Measurements from ENCODE around the gene PIP4K2C.
"Not testable (repeated sequence)": the region's sequence is repeated elsewhere in the genome, so short reads cannot be mapped to it uniquely, and the experiment has no call there.

Gene PIP4K2C

GRCh38 chr12:57628280-57629191 lies 37.5 kb downstream of the PIP4K2C start:
- Histone ChIP-seq H3K4me3 (ENCODE audit: low read length) (no peak overlapping the region; the same call in 1 of the 2 replicates), H3K27ac (ENCODE audit: low read length) (no peak overlapping the region), H3K27me3 (ENCODE audit: control insufficient read depth, insufficient read depth, low read length) (peaks cover 85% of the 10 kb centered on the region), H3K9me3 (ENCODE audit: control insufficient read depth, insufficient read depth, low read length) (no peaks in the 10 kb centered on the region), H3K4me1 (ENCODE audit: control insufficient read depth, insufficient read depth, low read length) (peaks cover 8% of the 10 kb centered on the region), H3K36me3 (ENCODE audit: control insufficient read depth, insufficient read depth, low read length) (no peaks in the 10 kb centered on the region)
- no CpG with 5 or more reads among the region's 29 CpGs for WGBS (ENCODE audit: insufficient coverage, insufficient read length)
- no peak for DNase-seq (ENCODE audit: low read depth, low spot score)

- Histone ChIP-seq H3K4me1 (ENCODE audit: control insufficient read depth, insufficient read depth, low read length) (peaks cover 8% of the 10 kb centered on the region), H3K4me3 (ENCODE audit: low read length) (no peak overlapping the region), H3K27ac (ENCODE audit: low read length) (no peak overlapping the region), H3K9me3 (ENCODE audit: control insufficient read depth, insufficient read depth, low read length) (no peaks in the 10 kb centered on the region), H3K36me3 (ENCODE audit: control insufficient read depth, insufficient read depth, low read length) (no peaks in the 10 kb centered on the region), H3K27me3 (ENCODE audit: control insufficient read depth, insufficient read depth, low read length) (peaks cover 70% of the 10 kb centered on the region)
- WGBS (ENCODE audit: insufficient coverage, insufficient read length) = no CpG with 5 or more reads among the region's 5 CpGs
- DNase-seq (ENCODE audit: low read depth, low spot score) = no peak
Observed at GRCh38 chr12:57629897-57630471, 39.0 kb downstream of the PIP4K2C start.

- peaks cover 61% of the 10 kb centered on the region for H3K27me3 ChIP-seq (ENCODE audit: control insufficient read depth, insufficient read depth, low read length)
- DNase-seq (ENCODE audit: low read depth, low spot score) = no peak
Observed at GRCh38 chr12:57630891-57631433, 40.0 kb downstream of the PIP4K2C start.

GRCh38 chr12:57631566-57632072 lies 40.6 kb downstream of the PIP4K2C start:
- H3K27ac ChIP-seq (ENCODE audit: low read length) = no peak overlapping the region
- H3K36me3 ChIP-seq (ENCODE audit: control insufficient read depth, insufficient read depth, low read length) = no peaks in the 10 kb centered on the region
- peak overlapping the region; percentile 45; the same call in 1 of the 2 replicates for H3K4me3 ChIP-seq (ENCODE audit: low read length)
- DNase-seq (ENCODE audit: low read depth, low spot score) = no peak
- peaks cover 8% of the 10 kb centered on the region for H3K4me1 ChIP-seq (ENCODE audit: control insufficient read depth, insufficient read depth, low read length)
- H3K27me3 ChIP-seq (ENCODE audit: control insufficient read depth, insufficient read depth, low read length) = peaks cover 54% of the 10 kb centered on the region
- H3K9me3 ChIP-seq (ENCODE audit: control insufficient read depth, insufficient read depth, low read length) = no peaks in the 10 kb centered on the region
- WGBS (ENCODE audit: insufficient coverage, insufficient read length) = no CpG with 5 or more reads among the region's 26 CpGs

More at GRCh38 chr12:57630891-57631433, 40.0 kb downstream of the PIP4K2C start:
- no CpG with 5 or more reads among the region's 6 CpGs for WGBS (ENCODE audit: insufficient coverage, insufficient read length)
- no peaks in the 10 kb centered on the region for H3K36me3 ChIP-seq (ENCODE audit: control insufficient read depth, insufficient read depth, low read length)
- no peaks in the 10 kb centered on the region for H3K9me3 ChIP-seq (ENCODE audit: control insufficient read depth, insufficient read depth, low read length)
- H3K4me1 ChIP-seq (ENCODE audit: control insufficient read depth, insufficient read depth, low read length) = peaks cover 8% of the 10 kb centered on the region
- H3K27ac ChIP-seq (ENCODE audit: low read length) = no peak overlapping the region
- H3K4me3 ChIP-seq (ENCODE audit: low read length) = no peak overlapping the region

GRCh38 chr12:57632073-57632957 lies 41.3 kb downstream of the PIP4K2C start:
- peaks cover 48% of the 10 kb centered on the region for H3K27me3 ChIP-seq (ENCODE audit: control insufficient read depth, insufficient read depth, low read length)

GRCh38 chr12:57632958-57633840 lies 42.2 kb downstream of the PIP4K2C start, which contains the start of gene B4GALNT1:
TSS of gene B4GALNT1 (minus strand) at chr12:57633201. CDS start at chr12:57632132, 1,069 bp downstream.
- DNase-seq (ENCODE audit: low read depth, low spot score) = no peak
- no peaks in the 10 kb centered on the region for H3K9me3 ChIP-seq (ENCODE audit: control insufficient read depth, insufficient read depth, low read length)
- 100% methylated on average over 1 of the region's 58 CpGs for whole genome bisulfite sequencing (ENCODE audit: insufficient coverage, insufficient read length)
- H3K36me3 ChIP-seq (ENCODE audit: control insufficient read depth, insufficient read depth, low read length) = no peaks in the 10 kb centered on the region
- H3K4me1 ChIP-seq (ENCODE audit: control insufficient read depth, insufficient read depth, low read length) = peaks cover 2% of the 10 kb centered on the region
- H3K27ac ChIP-seq (ENCODE audit: low read length) = no peak within 1 kb of the TSS
- peak within 1 kb of the TSS; percentile 45; the same call in 1 of the 2 replicates for H3K4me3 ChIP-seq (ENCODE audit: low read length)
- H3K27me3 ChIP-seq (ENCODE audit: control insufficient read depth, insufficient read depth, low read length) = peaks cover 39% of the 10 kb centered on the region

More at GRCh38 chr12:57632073-57632957, 41.3 kb downstream of the PIP4K2C start:
- Histone ChIP-seq H3K4me1 (ENCODE audit: control insufficient read depth, insufficient read depth, low read length) (peaks cover 8% of the 10 kb centered on the region), H3K36me3 (ENCODE audit: control insufficient read depth, insufficient read depth, low read length) (no peaks in the 10 kb centered on the region), H3K27ac (ENCODE audit: low read length) (no peak overlapping the region), H3K9me3 (ENCODE audit: control insufficient read depth, insufficient read depth, low read length) (no peaks in the 10 kb centered on the region), H3K4me3 (ENCODE audit: low read length) (peak overlapping the region; percentile 45; the same call in 1 of the 2 replicates)
- no peak for DNase-seq (ENCODE audit: low read depth, low spot score)
- no CpG with 5 or more reads among the region's 67 CpGs for WGBS (ENCODE audit: insufficient coverage, insufficient read length)

- DNase-seq (ENCODE audit: low read depth, low spot score) = not testable (repeated sequence)
- no CpG with 5 or more reads among the region's 9 CpGs for WGBS (ENCODE audit: insufficient coverage, insufficient read length)
Observed at GRCh38 chr12:57636731-57637130, 45.7 kb downstream of the PIP4K2C start.

GRCh38 chr12:57637364-57637763 lies 46.4 kb downstream of the PIP4K2C start:
- no CpG with 5 or more reads among the region's 3 CpGs for WGBS (ENCODE audit: insufficient coverage, insufficient read length)
- Histone ChIP-seq H3K4me3 (ENCODE audit: low read length) (no peak overlapping the region), H3K27ac (ENCODE audit: low read length) (no peak overlapping the region), H3K4me1 (ENCODE audit: control insufficient read depth, insufficient read depth, low read length) (no peaks in the 10 kb centered on the region; the same call in 1 of the 2 replicates), H3K36me3 (ENCODE audit: control insufficient read depth, insufficient read depth, low read length) (no peaks in the 10 kb centered on the region), H3K27me3 (ENCODE audit: control insufficient read depth, insufficient read depth, low read length) (no peaks in the 10 kb centered on the region; the same call in 1 of the 2 replicates), H3K9me3 (ENCODE audit: control insufficient read depth, insufficient read depth, low read length) (no peaks in the 10 kb centered on the region)
- DNase-seq (ENCODE audit: low read depth, low spot score) = no peak

More at GRCh38 chr12:57636731-57637130, 45.7 kb downstream of the PIP4K2C start:
- H3K27me3 ChIP-seq (ENCODE audit: control insufficient read depth, insufficient read depth, low read length); H3K4me3 ChIP-seq (ENCODE audit: low read length); H3K4me1 ChIP-seq (ENCODE audit: control insufficient read depth, insufficient read depth, low read length); H3K9me3 ChIP-seq (ENCODE audit: control insufficient read depth, insufficient read depth, low read length); H3K36me3 ChIP-seq (ENCODE audit: control insufficient read depth, insufficient read depth, low read length); H3K27ac ChIP-seq (ENCODE audit: low read length): not testable (repeated sequence)

- no CpG with 5 or more reads among the region's 3 CpGs for WGBS (ENCODE audit: insufficient coverage, insufficient read length)
- Histone ChIP-seq H3K4me3 (ENCODE audit: low read length) (no peak overlapping the region), H3K27me3 (ENCODE audit: control insufficient read depth, insufficient read depth, low read length) (no peaks in the 10 kb centered on the region; the same call in 1 of the 2 replicates), H3K27ac (ENCODE audit: low read length) (no peak overlapping the region), H3K36me3 (ENCODE audit: control insufficient read depth, insufficient read depth, low read length) (no peaks in the 10 kb centered on the region), H3K4me1 (ENCODE audit: control insufficient read depth, insufficient read depth, low read length) (no peaks in the 10 kb centered on the region; the same call in 1 of the 2 replicates), H3K9me3 (ENCODE audit: control insufficient read depth, insufficient read depth, low read length) (no peaks in the 10 kb centered on the region)
- DNase-seq (ENCODE audit: low read depth, low spot score) = no peak
Observed at GRCh38 chr12:57638096-57638495, 47.1 kb downstream of the PIP4K2C start.

Measured in iPS DF 6.9 (cell line).